GM21390 (cell line): Measurements from ENCODE around the gene CHTF8.

Experiments used
- ATAC-seq: cut with Tn5 transposase; IDR thresholded peaks from one replicate; pipeline ENCODE4 v1.9.1; 2021; ENCODE audit not compliant: unreplicated experiment

Gene CHTF8

DNA sequence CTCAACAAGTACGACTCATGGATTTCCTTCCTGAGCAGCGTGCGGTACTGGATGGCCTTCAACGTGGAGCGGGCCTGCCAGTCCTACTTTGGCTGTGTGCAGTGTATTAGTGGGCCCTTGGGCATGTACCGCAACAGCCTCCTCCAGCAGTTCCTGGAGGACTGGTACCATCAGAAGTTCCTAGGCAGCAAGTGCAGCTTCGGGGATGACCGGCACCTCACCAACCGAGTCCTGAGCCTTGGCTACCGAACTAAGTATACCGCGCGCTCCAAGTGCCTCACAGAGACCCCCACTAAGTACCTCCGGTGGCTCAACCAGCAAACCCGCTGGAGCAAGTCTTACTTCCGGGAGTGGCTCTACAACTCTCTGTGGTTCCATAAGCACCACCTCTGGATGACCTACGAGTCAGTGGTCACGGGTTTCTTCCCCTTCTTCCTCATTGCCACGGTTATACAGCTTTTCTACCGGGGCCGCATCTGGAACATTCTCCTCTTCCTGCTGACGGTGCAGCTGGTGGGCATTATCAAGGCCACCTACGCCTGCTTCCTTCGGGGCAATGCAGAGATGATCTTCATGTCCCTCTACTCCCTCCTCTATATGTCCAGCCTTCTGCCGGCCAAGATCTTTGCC, 17.9 kb downstream of the CHTF8 start:
- ATAC-seq, result no peak

- no peak for ATAC-seq
These were observed 19.2 kb downstream of the CHTF8 start for GRCh38 chr16:69113216-69113615.

DNA sequence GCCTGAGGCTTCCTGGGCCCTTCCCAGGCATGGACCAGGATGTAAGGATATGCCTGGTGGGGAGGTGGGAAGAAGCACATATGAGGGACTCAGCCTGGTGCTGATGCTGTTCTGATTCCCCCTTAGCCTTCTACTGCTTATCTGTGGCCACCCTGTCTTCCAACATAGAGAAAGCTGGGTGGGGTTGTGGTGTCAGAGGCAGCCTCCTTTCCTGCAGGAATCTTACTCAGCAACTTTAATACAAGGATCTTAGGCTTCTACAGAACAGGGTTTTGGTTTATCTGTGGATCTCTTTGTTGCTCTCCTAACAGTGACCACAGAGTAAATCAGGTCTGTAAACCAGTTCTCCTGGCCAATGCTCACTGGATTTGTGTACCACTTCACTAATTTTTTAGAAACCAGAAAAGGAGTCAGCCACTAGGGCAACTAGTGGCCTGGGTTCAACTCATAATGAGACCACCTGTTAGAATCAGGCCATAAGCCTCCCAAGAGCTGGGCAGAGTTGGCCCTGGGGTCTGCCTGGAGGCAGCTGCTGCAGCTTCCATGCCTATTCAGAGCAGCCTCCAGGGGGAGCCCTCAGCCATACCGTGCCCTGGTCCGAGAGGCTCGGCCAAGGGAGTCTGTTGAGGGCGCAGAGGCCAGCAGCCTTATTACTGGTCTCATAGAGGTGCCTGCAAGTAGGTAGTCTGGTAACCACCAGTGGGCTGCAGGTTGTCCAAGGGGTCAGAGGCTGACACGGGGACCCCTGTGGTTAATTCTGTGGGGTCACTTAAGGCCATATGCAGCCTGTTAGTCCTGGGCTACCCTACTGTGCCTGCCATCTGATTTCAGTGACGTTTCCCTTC, 19.9 kb downstream of the CHTF8 start:
- ATAC-seq, result no peak

DNA sequence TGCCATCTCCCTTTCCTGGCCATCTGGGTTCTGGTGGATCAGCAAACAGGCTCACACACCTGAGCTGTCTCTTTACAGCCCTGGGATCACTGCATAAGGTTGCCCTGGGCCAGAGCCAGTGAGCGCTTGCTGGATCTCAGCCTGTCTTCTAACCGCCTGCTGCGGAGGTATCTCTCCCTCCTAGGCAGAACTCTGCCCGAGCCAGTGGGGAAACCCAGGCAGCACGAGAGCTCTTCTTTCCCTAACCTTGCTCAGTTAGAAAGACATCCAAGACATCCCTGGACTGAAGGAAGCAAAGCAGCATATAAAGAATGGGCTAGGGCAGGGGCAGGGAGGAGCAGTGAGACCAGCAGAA, 20.5 kb downstream of the CHTF8 start:
- no peak for ATAC-seq

GRCh38 chr16:69111216-69111875, 21.0 kb downstream of the CHTF8 start:
- no peak for ATAC-seq

DNA sequence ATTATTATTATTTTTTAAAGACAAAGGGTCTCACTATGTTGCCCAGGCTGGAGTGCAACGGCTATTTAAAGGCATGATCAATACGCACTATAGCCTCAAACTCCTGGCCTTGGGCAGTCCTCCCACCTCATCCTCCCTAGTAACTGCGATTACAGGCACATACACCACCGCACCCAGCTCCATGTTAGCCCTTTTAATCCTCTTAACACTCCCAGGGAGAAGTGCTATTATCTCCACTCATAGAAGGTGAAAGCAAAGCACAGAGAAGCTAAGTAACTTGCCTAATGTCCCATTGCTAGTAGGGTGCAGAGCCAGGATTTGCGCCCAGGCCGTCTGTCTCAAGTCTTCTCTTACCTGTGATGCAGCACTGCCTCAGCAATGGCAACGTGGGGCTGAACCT, 22.0 kb downstream of the CHTF8 start:
- ATAC-seq, result no peak

GRCh38 chr16:69109486-69110270, 22.7 kb downstream of the CHTF8 start:
- ATAC-seq, result no peak

DNA sequence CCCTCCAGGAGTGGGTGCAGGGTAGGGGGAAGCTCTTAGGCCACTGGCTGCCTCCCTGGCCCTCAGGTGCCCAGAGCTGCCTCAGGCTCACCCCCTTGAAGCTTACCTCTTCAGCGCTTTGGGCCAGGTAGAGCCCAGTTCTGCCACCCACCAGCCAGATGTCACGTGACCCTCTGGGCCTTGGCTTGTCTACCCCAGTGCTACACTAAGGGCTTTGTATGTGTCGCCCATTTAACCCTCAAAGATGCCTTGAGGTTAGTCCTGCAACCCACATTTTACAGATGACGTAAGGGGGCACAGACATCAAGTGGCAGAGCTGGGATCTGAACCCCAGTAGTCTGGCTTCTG, 23.5 kb downstream of the CHTF8 start:
- no peak for ATAC-seq

DNA sequence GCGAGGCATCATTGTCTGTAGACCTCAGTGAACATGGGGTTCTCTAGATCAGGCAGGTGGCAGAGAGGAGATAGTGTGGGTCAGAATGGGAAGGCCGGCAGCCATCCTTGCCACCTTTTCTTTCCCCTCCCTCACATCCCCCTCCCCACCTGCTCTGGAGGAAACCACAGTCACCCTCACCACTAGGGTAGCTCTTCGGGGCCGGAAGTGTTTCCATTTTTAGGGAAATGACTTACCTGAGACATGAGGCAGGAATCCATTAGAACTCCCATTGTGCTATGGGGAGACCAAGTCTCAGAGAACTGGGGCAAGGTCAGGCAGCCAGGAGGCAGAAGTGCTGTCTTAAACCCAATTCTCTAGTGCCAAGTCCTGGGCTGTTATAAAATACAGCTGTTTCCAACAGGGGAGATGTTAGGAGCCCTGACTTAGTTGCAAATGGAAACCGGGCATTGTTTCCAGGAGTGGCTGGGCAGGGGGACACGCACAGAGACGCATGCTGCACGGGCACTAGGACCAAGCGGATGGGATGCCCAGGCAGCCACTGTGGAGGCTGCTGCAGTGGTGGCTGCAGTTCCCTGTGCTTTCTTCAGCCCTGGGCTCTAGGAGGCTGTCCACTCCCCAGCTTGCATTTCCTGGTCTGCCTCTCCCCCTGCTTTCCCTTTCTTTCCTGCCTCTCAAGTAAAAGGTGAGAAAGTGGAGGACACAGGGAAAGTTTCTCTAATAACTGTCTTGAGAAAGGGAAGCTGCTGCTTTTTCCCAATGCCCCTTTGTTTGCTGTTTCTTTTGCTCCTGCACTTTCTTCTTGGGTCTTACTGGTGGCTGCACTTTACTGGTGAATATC, 24.1 kb downstream of the CHTF8 start:
- ATAC-seq, result no peak

DNA sequence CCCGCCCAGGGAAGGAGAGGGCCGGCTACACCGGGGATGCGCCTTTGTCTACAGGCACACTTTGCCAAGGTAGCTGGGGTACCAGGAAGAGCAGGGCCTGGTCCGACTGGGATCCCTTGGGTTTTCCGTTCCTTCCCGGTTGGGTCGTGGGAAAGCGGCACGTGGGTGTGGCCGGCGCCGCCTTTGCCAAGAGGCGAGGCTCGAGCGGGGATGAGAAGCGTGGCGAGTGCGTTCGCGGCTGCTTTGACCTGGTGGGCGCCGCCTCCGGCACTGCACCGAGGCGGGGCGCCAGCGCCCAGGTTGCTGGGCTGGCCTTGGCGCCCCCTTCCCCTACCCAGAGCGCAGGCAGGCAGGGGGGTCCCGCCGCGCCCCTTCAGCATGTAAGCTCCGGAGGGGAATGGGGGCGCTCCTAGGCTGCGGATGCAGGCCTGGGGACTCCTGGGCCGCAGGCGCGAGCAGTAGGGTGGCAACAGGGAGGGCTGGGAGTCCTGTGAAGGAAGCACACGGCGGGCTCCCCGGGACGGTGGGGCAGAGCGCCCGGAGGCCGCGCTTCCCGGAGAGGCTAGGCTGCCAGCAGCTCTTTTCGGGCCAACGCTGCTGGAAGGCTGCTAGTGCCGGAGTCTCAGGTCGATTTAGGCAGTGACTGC, 24.9 kb downstream of the CHTF8 start:
- no peak for ATAC-seq

DNA sequence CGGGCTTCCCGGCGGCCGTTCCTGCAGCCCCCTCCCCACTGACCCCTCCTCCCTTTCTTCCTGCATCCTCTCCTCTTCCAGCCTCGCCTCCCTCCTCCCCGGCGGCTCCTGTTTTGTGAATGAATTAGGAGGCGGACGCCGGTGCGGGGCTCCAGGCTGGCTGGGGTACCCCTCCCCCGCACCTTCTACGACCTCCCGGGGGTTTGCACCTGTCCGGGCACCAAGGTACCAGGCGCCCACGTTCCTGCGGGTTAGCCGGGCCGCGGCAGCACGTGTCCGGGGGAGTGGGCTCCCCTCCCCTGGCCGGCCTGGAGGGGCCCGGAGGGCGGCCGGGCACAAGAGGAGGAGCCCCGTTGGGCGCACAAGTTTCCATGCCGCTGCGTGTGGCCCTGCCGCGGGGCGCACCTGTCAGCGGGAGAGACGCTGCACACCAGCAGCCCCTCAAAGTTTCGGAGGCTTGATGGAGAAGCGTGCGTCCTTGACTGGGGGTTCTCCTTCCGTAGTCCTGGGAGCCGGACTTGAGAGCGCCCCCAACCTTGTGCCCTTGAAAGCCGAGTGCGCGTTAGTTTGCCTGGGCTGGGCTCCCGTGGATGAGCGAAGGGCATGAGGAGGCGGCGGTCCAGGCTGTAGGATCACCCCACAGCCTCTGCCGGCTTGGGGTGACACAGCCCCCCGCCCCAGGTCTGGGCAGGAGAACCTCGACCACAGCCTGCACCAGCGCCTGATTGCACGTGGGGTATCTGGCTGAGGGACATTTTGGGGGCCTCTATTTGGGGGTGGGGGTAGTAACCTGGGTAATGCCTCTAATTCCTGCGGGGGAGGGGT, 25.7 kb downstream of the CHTF8 start:
- ATAC-seq, result no peak

GRCh38 chr16:69105501-69106361, 26.7 kb downstream of the CHTF8 start, which contains the start of gene HAS3:
HAS3 (plus strand) TSS chr16:69105653; CDS start chr16:69109396, 3,743 bp downstream.
- no peak for ATAC-seq

DNA sequence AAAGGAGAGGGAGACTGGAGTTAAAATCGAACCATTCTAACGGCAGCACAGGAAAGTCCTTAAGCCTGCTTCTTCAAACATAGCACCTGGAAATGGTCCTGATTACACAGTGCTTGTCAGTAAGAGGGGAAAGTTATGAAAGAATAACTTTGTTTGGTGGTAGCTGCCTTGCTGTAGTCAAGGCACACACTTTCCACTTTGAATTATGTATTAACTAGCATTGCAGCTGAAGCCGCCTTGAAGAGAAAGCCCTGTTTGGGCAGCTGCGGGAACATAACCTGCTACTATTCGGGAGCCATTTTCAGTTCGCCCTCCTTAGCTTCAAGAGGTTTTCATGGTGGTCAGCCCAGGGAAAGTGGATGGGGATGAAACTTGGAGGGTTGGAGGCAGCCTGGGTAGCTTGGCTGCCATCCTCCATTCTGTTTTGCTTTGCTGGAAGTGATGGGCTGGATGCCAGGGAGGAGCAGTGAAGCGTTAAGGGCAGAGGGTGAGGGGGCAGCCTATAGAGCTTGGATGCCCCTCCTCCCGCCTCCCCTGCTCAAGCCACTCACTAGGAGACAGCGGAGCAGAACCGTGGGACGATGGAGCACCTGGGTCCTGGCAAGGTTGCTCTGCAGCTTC, 32.2 kb downstream of the CHTF8 start:
- no peak for ATAC-seq

DNA sequence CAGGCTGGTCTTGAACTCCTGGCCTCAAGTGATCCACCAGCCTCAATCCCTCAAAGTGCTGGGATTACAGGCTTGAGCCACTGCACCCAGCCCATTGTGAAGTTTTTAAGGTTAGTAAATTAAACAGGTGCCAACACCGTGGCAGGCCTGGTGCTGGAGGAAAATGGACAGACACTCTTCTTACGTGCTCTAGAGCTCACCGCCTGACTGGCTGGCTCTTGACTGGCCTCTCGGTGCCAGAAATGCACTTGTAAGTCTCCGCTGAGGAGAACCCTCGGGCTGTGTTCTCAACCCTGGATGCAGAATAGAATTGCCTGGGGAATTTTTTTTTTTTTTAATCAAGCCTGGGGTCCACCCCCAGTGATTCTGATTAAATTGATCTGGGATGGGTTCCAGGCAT, 37.2 kb downstream of the CHTF8 start:
- no peak for ATAC-seq

DNA sequence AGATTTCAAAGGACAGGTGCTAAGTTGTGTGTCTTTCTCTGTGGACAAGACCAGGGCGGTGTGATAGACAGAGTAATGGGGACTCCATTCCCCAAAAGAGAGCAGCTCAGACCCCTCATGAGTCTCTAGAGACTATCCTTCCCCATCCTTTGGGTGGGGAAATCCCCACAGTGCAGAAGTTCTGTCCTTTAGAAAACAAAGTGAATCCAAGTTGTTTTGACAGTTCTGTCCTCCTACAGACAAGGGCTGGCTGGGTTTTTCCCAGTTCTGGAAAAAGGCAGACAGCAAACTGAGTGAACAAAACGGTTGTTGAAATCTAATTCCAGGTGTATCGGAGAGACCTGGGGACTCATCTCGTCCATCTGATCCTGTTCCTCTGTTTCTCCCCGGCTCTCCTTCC, 37.9 kb downstream of the CHTF8 start:
- no peak for ATAC-seq

DNA sequence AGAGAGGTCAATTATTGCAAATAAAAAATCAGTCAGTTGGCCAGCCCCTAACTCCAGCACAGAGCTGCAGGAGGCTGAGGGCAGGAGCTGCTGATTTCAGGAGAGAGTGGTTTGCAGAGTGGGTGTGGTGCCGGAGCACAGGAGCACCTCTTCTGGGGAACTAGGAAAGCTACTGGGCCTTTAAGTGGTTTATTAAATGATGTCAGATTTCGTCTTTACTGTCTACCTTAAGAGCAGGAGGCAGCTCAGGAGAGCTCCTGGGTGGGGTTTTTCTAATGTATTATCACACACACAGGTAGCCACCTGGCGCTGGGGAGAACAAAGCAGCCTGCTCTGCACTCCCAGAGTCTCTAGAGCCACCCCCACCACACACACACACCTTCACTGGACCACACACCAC, 38.4 kb downstream of the CHTF8 start:
- no peak for ATAC-seq

DNA sequence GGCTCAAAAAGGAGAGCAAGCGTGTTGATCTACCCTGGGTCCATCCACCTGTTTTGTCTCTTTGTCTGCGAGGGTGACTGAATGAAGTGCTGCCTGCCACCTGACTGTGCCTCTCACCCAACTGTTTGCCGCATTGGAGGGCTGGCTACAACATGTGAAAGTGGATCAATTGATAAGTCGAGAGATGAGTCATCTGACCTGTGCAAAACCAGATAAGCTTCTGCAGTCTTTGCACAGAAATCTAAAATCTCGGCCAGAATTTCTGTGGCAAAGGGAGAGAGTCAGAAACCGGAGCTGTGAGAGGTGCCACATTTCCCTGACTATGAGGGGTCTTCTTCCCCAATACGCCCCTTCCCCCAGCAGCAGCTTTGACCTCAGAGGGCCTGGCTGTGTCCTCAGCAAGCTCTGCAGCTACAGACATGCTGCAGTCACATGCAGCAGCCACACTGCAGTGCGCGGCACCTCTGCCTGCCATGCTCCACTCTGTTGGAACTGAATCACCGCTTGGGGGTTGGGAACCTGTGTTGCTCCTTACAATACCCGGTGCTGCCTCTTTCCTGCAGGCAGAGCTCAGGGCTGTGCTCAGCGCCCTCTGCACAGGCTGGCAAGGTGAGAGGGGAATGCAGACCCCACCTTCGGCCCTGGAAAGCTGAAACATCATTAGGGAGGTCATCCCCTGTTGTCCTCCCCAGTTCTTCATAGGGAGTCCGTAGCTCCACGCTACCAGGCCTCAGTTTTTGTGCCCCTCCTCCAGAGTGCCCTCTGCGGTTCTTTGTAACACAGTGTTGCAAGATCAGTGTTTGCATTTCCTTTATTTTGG, 43.1 kb downstream of the CHTF8 start:
- peak; percentile 51 for ATAC-seq
